H1 (cell line): ENCODE data around the gene GIGYF2. TPM values are rescaled to one million over a fixed set of nuclear protein-coding genes. Genes with fewer than 3 reads are reported as not detected.

Experiments used
- ASH2L ChIP-seq: fragments of 200-600, 300-600 bp; sonication (generic); IDR thresholded peaks from one replicate; pipeline ENCODE4 v1.7.1; 2017; ENCODE audit warnings: low read length
- CHD7 ChIP-seq: fragments of 300-600 bp; sonication (generic); IDR thresholded peaks from 2 replicates; pipeline ENCODE4 v1.7.1; 2012; ENCODE audit warnings: low read length, moderate library complexity, mild to moderate bottlenecking, inconsistent platforms; ENCODE audit not compliant: insufficient replicate concordance
- CTBP2 ChIP-seq: IDR thresholded peaks from 2 replicates; pipeline ENCODE4 v1.7.0; 2011; ENCODE audit warnings: borderline replicate concordance, mild to moderate bottlenecking, moderate library complexity, mixed read lengths, low read length; ENCODE audit not compliant: insufficient read depth, insufficient read length
- GABPA ChIP-seq: IDR thresholded peaks from 2 replicates; pipeline ENCODE4 v1.6.1; 2011; ENCODE audit warnings: mild to moderate bottlenecking, low read length, moderate library complexity, borderline replicate concordance; ENCODE audit not compliant: insufficient read depth
- polyA plus RNA-seq, 7 experiments: library from polyadenylated mRNA; depleted of rRNA in 3 of 7; stranded (reverse) in 5 of 7; unstranded in 2 of 7; fragments of >200 nt in 5 of 7; fragments of 200-250 nt in 2 of 7; gene quantifications; 1 replicate in 5 of 7; 2 replicates in 1 of 7; 4 replicates in 1 of 7; pipeline versions ENCODE4 v1.2.1 to v1.2.3, GENCODE V29; 2011 to 2013; ENCODE audit warnings: missing spikeins in 2 of 7, mixed read lengths in 2 of 7
- total RNA-seq: library from RNA; stranded (reverse); fragmentation: NEBNext Ultra II Directional; extraction: Animal tissue kit (Norgen Biotek cat#: 25700); gene quantifications from 2 replicates; pipeline ENCODE4 v1.2.1, GENCODE V29; 2021
- TF ChIP-seq, protein P1 (sequence below), 3 experiments: IDR thresholded peaks; 1 replicate in 2 of 3; 2 replicates in 1 of 3; pipeline versions ENCODE4 v1.5.1 to v1.6.1; 2011; ENCODE audit warnings: low read length in 3 of 3, mild to moderate bottlenecking in 3 of 3, inconsistent platforms in 2 of 3, low read depth in 1 of 3, moderate library complexity in 1 of 3; ENCODE audit not compliant: insufficient read depth in 1 of 3; ENCODE audit errors: control extremely low read depth in 1 of 3

The GIGYF2 gene
- total and polyA plus RNA-seq, 2 of the 8 experiments (the other 6 are each of a cell fraction or from before 2014, with no cell fraction given) = 22.3 to 62.0 TPM

DNA sequence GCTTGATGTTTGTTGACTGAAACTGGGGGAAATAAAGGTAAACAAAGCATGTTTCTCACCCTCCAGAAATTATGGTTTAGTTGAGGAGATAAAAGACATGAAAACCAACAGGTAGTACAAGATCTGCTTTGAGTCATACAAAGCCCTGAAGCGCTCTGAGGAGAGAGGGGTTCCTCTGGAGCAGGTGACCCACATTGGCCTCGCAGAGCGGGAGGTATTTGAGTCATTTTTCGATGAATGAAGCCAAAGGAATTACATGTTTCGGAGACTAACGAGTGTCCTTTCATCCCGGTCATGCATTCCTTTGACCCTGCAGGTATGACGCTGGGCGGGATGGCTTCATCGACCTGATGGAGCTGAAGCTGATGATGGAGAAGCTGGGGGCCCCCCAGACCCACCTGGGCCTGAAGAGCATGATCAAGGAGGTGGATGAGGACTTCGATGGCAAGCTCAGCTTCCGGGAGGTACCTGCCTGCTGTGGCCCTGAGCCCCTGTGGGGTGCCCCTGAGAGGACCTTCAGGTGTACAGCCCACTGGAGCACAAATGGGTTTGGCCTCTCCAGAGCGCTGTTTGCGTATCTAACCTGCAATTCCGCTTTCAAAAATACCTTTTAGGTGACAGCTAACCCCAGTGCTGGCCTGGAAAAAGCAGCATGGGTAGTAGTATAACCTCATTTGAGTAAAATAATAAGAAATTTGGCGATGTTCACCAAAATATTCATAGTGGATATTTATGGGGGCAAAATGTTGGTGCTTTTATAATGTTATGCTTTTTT lies 34.5 kb upstream of the GIGYF2 start (continued):
- TF ChIP-seq GABPA (no peak), ASH2L (no peak), CHD7 (no peak), CTBP2 (no peak)
- TF ChIP-seq, protein P1, sequence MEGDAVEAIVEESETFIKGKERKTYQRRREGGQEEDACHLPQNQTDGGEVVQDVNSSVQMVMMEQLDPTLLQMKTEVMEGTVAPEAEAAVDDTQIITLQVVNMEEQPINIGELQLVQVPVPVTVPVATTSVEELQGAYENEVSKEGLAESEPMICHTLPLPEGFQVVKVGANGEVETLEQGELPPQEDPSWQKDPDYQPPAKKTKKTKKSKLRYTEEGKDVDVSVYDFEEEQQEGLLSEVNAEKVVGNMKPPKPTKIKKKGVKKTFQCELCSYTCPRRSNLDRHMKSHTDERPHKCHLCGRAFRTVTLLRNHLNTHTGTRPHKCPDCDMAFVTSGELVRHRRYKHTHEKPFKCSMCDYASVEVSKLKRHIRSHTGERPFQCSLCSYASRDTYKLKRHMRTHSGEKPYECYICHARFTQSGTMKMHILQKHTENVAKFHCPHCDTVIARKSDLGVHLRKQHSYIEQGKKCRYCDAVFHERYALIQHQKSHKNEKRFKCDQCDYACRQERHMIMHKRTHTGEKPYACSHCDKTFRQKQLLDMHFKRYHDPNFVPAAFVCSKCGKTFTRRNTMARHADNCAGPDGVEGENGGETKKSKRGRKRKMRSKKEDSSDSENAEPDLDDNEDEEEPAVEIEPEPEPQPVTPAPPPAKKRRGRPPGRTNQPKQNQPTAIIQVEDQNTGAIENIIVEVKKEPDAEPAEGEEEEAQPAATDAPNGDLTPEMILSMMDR (IDR thresholded peaks at IDR 0.05; ENCODE audit: control extremely low read depth in 1 of 3, insufficient read depth in 1 of 3, low read depth in 1 of 3, low read length in 3 of 3) = no peak
